HepG2 (cell line): ENCODE results near the gene GAL3ST2.
A peak's percentile ranks its signal among the peaks of the same experiment; 100 is the strongest.

Experiments used
- BCL6 ChIP-seq: IDR thresholded peaks from 2 replicates; pipeline ENCODE4 v1.6.1; 2016; ENCODE audit warnings: missing genetic modification reagents, missing compliant biosample characterization
- GLMP ChIP-seq: sonication (generic); formaldehyde crosslinking; IDR thresholded peaks from 2 replicates; pipeline ENCODE4 v1.9.0; 2021; ENCODE audit warnings: missing genetic modification reagents, mild to moderate bottlenecking, borderline replicate concordance
- IRX3 ChIP-seq: sonication (generic); formaldehyde crosslinking; IDR thresholded peaks from 2 replicates; pipeline ENCODE4 v1.8.1; 2023; ENCODE audit warnings: mild to moderate bottlenecking, low read depth, missing genetic modification reagents, borderline replicate concordance
- MAX ChIP-seq: IDR thresholded peaks from 2 replicates; pipeline ENCODE4 v1.6.1; 2012; ENCODE audit warnings: inconsistent platforms
- RAD21 ChIP-seq: fragments of 450-650 bp; formaldehyde crosslinking; IDR thresholded peaks from 2 replicates; pipeline ENCODE4 v1.5.0; 2020; ENCODE audit warnings: mild to moderate bottlenecking
- ZBTB33 ChIP-seq: sonication (generic); formaldehyde crosslinking; IDR thresholded peaks from 2 replicates; pipeline ENCODE4 v1.4.0; 2020; ENCODE audit warnings: missing genetic modification reagents
- ZNF280D ChIP-seq: sonication (generic); formaldehyde crosslinking; IDR thresholded peaks from 2 replicates; pipeline ENCODE4 v1.5.1; 2020; ENCODE audit warnings: mild to moderate bottlenecking, missing genetic modification reagents
- ZNF800 ChIP-seq: sonication (generic); formaldehyde crosslinking; IDR thresholded peaks from 2 replicates; pipeline ENCODE4 v1.4.0; 2020; ENCODE audit warnings: missing genetic modification reagents

- peak; percentile 53 for TF ChIP-seq BCL6 (CRISPR knock-in tag)
- peak; percentile 92; the same call in 1 of the 2 replicates for TF ChIP-seq ZNF280D
- peak; percentile 93 for TF ChIP-seq ZNF800 (CRISPR knock-in tag)
- TF ChIP-seq IRX3 = peak; percentile 85; the same call in 1 of the 2 replicates
- peak; percentile 39; the same call in 1 of the 2 replicates for TF ChIP-seq ZBTB33
- peak; percentile 91 for TF ChIP-seq MAX
- no peak for TF ChIP-seq GLMP (CRISPR knock-in tag)
- no peak; the same call in 1 of the 2 replicates for TF ChIP-seq RAD21 (CRISPR knock-in tag)
Observed at GRCh38 chr2:241808721-241809382, 32.2 kb downstream of the GAL3ST2 start, which contains the start of gene NEU4.
